ENCODE measurements around the gene KSR1.
"Not testable (repeated sequence)": the region's sequence is repeated elsewhere in the genome, so short reads cannot be mapped to it uniquely, and the experiment has no call there.

The KSR1 gene

DNA sequence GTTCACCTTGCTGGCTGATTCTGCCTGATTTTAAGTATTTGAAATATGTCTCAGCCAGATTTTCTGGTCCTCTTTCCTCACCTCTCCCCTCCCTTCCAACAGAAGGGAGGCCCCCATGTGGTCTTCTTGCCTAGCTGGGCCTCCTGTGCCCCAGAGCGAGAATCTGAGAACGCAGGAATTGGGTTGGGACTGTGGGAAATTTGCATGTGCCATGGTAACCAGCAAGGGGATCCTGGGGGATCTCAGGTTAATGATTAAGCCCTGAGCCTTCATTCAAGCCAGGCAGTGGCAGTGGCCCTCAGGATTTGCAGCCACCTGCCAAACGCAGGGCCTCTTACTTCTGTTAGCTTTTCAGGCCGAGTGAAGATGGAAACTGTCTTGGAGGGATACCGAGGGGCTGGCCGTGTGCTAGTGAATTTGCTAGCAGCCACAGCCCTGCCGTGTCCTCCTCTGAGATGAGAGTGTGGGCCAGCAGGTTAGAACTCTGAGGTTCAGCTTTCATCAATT lies 40.2 kb downstream of the KSR1 start:
- no peak for DNase-seq

DNA sequence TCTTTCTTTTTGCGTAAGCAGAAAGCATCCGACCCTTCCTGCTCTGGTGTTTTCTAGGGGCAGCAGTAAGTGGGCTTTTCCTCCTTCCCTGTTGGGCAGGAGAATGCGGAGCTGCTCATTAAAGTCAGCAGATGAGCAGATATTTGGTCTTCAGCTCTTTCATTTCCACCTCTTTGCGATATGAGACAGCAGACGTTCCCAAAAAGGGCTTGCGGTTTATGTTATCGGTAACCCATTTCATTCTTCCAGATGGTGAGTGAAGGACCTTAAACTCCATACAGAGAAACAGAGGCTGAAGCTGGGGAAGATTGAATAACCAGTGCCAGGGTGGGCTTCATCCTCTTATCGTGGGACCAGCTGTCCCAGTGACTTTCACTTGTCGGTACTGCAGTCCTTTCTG lies 40.7 kb downstream of the KSR1 start:
- DNase-seq, result no peak

DNA sequence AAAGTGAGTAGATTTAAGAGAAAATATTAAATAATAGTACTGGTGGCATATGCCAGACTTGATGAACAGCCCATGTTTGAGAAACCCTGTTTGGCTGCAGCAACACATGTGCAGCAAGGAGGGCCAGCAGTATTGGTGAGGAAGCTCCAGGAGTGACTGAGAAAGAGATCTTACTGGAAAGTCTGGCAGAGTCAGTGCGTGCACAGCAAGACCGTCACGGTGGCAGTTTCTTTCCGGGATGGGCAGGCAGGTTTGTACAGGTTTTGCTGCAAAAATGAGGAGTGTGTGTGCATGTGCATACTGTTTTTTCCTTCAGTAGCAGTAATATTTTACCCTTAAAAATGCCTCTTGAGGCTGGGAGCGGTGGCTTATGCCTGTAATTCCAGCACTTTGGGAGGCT lies 41.4 kb downstream of the KSR1 start:
- no peak for DNase-seq

DNA sequence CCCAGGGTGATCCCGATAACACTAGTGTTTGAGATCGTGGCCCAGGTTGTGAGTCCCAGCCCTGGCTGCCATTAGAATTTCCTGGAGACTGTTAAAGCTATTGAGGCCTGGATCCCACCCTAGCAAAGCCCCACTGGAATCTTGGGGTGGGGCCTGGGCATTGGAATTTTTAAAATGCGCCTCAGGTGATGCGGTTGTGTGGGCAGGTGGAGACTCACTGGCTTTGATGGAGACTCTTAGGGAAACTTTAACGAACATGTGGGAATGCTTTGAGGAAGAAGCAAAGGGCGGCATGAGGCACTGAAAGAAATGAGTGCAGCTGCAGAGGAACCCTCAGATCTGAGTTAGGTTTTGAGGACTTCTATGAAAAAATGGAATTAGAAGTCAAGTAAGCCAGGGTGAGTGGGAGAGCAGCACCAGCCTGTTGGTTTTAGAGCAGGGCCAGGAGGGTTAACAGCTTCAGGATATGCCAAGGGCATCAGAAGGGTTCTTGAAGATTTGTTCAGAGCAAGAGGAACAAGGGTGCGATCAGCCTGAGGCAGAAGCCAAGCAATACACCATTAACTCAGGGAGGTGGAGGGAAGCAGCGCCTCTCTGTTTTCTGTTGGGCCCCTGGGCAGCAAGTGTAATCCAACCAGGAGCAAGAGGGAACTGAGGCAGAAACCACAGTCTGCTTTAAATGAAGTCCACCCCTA lies 42.5 kb downstream of the KSR1 start:
- no peak for DNase-seq

DNA sequence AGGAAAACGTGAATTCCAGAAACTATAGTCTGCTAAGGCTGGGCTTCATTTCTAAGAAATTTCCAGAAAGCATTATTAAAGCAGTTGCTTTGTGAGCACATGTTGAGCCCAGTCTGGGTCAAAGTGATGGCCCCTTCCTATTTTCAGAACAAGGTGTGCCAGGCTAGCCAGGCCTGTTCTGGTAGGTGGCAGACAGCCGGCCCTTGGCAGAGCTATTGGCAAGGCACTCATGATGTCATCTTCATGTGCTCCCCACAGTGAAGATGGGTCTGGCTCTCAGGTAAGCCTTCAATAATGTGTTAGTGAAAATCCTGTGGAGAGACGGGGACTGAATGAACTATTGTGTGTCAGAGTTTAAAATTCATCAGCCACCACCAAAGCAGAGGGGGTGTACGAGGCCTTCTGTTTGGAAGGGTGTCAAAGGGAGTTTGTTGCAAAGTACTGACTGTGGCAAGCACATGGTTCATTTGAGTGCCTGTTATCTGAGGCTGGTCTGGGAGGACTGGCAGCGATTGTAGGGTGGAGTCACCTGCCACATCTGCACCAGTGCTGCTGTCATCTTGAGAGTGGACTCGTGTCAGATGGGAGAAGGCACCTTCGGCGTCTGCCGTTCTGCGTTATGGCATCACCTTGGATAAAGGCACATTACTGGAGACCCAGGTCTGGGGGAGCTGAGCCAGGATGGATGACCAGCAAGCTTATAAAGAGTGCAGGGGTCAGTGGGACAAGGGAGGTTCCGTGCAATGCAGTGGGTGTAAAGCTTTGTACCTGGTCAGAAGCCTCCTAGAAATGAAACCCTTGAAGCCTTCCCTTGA lies 43.4 kb downstream of the KSR1 start:
- DNase-seq, result no peak

DNA sequence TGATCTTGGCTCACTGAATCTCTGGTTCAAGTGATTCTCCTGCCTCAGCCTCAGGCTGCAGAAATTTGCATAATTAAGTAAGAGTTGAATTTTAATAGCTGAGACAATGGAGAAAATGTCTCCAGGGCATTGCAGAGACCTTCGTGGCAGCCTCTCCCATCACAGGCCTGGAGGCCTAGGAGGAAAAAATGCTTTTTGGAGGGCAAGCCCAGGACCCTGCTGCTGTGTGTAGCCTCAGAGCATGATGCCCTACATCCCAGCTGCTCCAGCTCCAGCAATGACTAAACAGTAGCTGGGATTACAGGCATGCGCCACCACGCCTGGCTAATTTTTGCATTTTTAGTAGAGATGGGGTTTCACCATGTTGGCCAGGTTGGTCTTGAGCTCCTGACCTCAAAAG lies 45.1 kb downstream of the KSR1 start:
- not testable (repeated sequence) for DNase-seq

DNA sequence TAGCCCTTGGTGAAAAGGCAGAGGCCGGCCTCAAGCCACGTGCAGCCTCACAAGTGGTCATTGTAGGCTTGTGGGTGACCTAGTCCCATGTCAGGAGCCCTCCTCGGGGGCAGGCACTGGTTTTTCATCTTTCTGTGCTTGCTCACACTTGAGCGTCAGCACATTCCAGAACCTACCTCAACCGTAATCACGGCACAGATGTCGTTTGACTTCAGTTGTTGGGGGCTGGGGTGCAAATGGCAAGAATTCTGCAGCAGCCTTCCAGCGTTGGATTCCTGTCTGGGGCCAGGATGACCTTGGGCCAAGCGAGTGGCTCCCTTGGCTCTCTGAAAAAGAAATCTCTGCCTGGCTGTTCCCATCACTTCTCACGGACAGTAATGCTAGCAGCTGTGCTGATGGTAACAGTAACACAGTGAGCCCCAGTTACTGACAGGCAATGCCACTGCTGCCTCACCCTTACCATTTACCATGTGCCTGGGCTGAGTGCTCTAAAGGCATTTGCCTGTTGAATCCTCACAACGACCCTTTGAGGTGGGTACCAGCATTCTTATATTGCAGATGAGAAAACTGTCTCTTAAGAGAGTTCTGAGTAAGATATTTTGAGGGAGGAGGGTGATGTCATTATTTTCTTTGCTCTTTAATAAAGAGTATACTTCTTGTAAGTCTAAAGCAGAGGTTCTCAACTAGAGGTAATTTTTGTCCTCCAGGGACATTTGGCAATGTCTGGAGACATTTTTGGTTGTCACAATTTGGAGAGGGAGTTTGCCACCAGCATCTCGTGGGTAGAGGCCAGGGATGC lies 46.5 kb downstream of the KSR1 start:
- DNase-seq, result no peak

DNA sequence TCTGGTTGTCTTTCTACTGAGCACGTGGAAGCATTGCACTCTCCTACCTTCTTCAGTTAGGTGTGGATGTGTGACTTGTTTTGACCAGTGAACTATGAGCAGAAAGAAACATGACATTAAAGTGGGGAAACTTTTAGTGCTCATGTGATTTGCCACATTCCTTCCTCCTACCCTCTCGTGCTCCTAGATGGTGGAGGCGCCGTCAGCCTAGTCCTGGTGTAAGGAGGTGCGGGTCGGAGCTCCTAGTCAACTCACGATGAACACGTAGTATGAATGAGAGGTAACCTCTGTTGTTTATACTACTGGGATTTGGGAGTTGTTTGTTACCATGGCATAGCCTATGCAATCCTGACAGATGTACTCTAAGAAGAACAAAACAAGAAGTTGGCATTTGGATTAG lies 47.4 kb downstream of the KSR1 start:
- DNase-seq, result no peak

DNA sequence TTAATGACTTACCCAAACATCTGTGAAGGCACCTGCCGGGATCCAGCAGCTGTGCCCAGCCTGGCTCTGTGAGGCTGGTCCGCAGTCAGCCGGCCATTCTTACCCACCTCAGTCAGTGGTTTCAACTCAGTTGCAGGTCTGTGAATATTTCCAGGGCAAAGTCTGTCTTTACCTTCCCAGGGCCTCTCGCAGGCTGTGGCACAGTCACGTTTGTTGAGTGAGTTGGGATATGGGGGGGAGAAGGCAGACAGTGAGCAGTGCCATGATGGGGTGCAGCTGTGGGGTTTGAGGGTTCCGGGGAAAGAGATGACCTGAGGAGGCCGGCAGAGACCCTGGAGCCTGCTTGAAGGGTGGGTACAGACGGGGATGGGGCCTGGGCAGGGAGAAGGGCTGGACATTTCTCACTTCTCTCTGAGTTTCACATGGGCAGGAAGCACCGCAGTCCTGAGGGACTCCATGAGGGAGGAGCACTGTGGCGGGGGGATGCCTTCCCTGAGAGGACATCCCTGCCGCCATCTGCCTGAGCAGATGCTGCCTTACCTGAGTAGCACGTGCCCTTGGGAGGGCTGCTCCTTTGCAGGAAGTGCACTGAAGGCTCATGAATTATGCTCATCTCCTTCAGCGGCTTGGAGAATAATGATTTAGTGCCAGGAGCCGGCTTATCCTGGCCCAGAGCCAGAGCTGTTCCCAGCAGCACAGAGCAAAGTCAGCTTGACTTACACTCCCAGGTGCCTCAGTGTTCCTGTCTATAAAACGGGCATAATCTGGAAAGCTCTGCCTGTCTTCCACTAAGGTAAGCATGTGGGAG lies 48.1 kb downstream of the KSR1 start:
- DNase-seq, result no peak

DNA sequence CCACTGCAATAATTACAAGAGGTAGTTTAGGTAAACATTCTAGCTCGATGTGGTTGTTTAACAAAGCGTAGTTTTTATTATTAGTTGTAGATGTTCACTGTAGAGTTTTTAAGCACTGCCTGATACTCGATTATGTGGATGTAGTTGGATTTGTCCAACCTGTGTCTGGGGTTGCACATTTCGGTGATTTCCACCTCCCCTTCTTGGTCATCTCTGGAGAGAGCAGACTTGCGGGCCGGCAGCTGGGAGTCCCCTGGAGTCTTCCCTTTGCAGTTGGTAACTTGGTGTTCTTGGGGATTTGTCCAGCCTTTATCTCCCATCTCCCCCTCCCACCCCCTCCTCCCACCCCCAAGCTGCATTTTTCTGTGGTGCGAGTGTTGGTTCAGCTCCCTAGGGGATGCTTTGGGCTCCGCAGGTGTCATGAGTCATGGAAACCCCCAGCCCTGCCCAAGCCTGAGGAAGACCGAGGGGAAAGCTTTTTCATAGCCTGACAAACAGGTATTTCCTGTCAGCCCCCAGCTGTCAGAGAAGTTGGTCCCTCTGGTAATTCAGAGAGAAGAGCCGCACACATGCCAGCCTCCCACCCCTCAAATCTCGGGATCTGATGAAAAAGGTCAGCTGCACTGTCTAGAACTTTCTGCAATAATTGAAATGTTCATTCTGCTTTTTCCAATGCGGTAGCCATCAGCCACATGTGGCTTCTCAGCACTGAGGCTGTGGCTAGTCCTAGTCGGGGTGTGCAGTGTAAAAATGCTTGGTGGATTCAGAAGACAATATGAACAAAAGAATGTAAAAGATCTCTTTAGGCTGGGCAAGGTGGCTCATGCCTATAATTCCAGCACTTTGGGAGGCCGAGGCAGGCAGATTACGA lies 50.3 kb downstream of the KSR1 start:
- DNase-seq, result no peak

DNA sequence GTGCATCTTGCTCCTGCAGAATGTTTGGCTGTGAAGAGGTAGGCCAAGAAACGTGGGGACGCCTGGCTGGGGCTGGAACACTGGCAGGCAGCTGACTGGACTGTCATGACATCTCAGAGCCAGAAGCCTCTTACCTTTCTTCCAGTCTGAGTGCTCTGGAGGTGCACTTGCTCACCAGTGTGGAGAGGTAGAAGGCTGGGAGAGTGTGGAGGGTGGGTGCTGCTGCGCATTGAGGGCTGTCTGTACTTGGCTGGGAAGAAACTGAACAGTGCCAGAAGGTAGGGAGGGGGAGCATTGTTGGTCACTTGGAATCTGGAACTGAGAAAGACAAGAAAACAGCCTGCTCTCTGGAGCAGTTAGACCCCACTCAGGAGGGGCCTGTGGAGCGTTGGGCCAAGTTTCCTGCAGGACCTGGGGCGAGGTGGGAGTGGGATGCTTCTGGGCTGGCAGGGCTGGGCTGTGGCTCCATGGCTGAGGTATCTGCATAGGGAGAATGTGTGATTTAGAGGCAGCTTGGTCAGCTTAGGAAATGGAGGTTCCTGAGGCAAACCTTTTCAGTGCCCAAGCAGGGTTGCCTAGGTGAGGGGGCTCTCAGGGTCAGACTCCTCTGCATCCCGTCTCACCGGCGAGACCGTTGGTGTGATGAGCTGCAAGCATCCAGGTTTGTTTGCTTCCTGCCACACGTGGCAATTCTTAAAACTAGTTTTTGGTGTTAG lies 55.1 kb downstream of the KSR1 start:
- DNase-seq, result no peak

DNA sequence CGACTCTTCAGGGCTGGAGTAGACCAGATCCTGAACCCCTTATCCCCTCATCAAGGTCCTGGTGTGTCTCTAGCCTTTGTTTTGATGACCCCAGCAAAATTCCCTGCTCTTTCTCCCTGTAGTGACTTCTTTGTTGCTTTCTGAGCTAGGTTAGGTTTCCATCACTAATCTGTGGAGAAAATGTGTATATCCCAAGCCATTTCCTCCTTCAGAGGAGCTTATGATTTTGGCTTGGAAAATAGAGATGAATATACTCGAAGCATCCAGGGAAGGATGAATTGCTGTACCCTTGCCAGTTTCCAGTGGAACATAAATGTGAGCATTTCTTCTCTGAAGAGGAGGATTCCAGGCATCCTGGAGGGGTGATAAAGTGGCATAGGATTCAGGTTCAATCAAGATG lies 55.8 kb downstream of the KSR1 start:
- DNase-seq, result no peak

DNA sequence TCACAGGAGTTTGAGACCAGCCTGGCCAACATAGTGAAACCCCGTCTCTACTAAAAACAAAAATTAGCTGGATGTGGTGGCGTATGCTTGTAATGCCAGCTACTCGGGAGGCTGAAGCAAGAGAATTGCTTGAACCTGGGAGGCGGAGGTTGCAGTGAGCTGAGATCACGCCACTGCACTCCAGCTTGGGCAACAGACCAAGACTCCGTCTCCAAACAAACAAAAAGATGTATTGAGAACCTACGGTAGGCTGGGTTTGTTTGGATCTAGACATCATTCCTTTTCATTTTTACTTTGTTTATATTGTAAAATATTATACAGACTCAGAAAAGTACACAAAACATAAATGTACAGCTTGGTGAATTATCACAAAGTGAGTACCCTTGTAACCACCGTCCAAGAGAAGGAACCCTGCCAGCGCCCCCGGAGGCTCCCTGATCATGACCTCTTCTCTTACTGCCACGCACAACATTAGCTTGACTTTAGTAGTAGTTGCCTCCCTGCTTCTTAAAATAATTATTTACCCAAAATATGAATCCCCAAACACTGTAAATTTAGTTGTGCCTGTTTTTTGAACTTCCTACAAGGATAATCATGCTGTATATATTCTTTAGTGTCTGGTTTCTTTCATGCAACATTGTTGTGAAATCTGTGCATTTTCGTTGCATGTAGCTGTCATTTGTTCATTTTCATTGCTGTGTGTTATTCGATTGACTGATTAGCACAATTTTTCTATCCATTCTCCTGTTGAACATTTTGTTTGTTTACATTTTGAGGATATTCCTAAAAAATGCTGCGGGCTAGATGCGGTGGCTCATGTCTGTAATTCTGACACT lies 56.5 kb downstream of the KSR1 start:
- DNase-seq, result no peak

DNA sequence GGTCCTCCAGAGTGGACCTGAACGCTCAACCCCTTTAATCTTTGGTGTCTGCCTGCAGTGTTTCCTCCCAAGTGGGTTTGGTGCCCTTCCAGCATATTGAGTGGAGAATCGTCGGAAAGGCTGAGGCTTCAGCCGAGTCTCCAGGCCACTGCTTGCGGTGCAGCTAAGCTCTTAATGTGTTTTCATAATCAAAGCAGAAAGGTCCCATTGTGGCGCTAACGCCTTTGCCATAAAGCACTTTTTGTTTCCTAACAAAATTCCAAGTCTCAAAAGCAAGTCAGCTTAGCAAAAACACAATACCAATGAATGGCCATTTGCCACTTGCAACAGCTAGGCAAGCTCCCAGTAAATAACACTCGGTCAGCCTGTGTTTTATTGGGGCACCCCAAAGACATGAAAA lies 57.6 kb downstream of the KSR1 start:
- DNase-seq, result no peak

DNA sequence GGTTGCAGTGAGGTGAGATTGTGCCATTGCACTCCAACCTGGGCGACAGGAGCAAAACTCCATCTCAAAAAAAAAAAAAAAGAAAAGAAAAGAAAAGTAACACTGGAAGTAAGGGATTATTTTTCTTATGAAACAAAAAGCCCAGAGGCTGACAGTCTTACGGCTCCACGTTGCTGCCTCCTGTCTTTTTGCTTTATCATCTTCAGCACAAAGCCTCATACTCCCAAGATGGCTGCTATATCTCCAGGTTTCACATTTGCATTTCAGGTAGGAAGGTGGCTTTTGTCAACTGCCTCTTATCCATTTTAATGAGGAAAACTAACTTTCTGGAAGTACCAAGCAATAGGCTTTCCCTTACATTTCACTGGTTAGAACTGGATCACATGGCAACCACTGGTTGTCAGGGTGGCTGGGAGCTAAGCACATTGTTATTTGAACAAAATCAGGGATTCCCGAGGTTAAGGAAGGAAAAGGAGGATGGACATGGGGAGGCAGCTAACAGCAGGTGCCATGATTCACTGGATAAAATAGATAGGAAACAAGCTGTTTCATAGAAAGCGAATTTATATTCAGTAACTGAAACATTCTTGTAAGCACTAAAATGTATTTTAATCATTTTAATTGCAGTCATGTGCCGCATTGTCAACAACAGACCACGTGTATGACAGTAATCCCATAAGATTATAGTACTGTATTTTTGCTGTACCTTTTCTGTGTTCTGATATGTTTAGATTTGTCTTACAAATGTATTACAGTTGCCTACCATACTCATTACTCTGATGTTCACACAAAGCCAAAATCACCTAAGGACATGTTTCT lies 58.6 kb downstream of the KSR1 start:
- no peak for DNase-seq

DNA sequence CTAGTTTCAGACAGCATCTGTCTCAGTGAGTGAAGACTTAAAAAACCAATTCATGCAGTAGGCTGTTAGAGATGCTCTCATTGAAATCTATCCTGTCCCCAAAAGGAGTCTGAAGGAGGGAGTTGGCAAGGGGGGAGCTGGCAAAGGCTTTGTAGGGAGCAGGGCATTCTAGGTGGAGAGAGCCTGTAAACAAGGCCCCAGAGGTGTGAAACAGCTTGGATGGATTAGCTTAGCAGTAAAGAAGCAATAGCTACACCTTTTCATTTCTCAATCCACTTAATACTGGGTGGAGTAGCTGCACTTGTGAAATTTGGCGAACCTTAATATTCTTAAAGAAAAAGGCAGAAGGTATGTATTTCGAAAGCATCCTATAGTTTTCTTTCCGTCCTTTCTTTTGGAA lies 61.8 kb downstream of the KSR1 start:
- DNase-seq, result no peak

DNA sequence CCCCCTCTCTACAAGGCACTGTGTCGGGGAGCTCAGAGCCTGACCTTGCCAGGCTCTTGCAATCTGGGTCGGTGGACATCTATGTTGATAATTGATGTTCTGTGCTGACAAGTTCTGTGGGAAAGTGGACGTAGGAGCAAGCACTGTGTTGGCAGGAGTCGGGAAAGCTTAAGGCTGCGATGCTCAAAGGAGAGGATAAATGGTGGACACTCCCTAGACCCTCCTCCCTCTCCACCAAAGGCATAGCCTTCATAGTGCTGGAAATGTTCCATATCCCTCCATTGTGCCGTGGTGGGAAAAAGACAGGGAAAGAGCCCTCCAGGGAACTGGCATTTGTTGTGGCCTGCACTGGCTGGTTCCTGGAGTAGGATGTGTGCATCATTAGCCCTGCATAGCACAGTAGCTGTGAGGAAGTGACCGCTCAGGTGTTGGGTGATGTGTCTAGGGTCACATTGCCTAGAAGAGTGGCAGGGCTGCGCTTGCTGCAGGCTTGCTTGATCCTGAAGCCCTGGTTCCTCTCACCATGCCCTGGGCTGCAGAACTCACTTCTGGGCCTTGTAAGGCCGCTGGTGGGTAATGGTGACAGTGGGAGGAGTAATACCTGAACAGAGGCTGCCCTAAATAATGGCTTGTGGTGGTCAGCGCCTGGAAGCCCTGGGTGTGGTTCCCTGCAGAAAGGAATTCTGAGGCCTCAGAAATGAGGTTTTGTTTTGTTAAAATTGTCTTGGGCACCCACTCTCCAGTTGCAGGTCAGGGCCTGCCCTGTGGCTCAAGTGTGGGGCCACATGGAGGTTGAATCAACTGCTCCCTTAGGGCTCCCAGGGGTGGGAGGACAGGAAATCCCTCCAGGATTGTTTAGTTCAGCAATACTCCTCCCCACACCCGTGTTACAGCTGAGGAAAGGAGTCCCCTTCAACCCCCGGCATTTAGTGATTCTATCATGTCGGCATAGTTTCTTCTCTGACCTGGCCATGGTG lies 62.6 kb downstream of the KSR1 start:
- no peak for DNase-seq

DNA sequence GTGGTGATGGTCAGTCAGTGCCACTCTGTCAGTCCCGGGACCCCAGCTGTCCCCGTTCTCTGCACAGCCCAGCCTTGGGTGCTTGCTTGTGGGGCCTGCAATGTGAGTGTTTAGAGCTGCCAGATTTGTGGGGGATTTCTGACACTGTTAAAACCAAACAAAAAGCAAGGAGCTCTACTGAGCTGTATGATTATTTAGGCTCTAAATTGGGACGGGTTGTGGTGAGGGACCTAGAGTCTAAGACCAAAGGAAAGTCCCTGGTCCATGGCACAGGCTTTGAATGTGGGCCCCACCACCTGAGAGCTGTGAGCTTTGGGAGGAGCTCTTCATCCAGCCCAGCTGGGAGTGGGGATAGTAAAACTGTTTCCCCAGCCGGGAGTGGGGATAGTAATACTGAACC lies 63.3 kb downstream of the KSR1 start:
- DNase-seq, result no peak
